NCI-H146 treated with DMSO at 0.1 percent for 48 hours (cell line): ENCODE results near the gene P3H3.
"Not testable (repeated sequence)": the region's sequence is repeated elsewhere in the genome, so short reads cannot be mapped to it uniquely, and the experiment has no call there.

Source experiments
- DNase-seq: peaks from one replicate; lab custom pipeline; 2025; ENCODE audit not compliant: unreplicated experiment; lab: John Stamatoyannopoulos, UW

Gene P3H3

GRCh38 chr12:6887460-6887859 lies 59.3 kb downstream of the P3H3 start:
- no peak for DNase-seq

DNA sequence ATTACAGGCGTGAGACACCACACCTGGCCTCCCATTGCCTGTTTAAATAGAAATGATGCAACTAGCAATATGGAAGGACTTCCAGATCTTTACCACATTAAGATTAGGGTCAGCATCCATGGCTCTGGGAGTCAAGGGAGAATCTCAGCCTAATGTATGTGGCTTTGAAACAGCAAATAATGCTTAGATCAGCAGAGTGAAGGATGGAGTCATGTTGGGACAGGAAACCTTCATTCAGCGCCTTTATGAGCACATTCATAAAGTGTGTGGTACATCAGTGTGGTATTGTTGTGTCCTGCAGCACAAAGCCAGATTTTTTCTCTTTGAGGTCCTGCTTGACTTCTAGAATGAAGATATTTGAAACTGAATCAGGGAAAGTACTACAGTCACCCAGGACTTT lies 60.2 kb downstream of the P3H3 start:
- DNase-seq, result no peak

- not testable (repeated sequence) for DNase-seq
Observed at GRCh38 chr12:6888794-6889193, 60.6 kb downstream of the P3H3 start.
